ENCODE data around the gene C21orf91.

Gene C21orf91

GRCh38 chr21:17853393-17854275 is 34.5 kb upstream of the C21orf91 start:
- no peak overlapping the region for H3K4me3 Mint-ChIP-seq
- no peaks in the 10 kb centered on the region for H3K4me1 Mint-ChIP-seq
- H3K9me3 Mint-ChIP-seq, result no peaks in the 10 kb centered on the region
- H3K27ac Mint-ChIP-seq, result no peak overlapping the region
- no peaks in the 10 kb centered on the region for H3K27me3 Mint-ChIP-seq (ENCODE audit: low read depth)
- no peaks in the 10 kb centered on the region for H3K36me3 Mint-ChIP-seq (ENCODE audit: low read depth)
- no peak for TF ChIP-seq CTCF (IDR thresholded peaks at IDR 0.05; ENCODE audit: unreplicated experiment in 3 of 3)

- no peaks in the 10 kb centered on the region for H3K9me3 Mint-ChIP-seq
- H3K27me3 Mint-ChIP-seq (ENCODE audit: low read depth), result no peaks in the 10 kb centered on the region
- no peaks in the 10 kb centered on the region for H3K36me3 Mint-ChIP-seq (ENCODE audit: low read depth)
- H3K4me1 Mint-ChIP-seq, result peaks cover 6% of the 10 kb centered on the region
- no peak overlapping the region for H3K27ac Mint-ChIP-seq
- H3K4me3 Mint-ChIP-seq, result no peak overlapping the region
- TF ChIP-seq CTCF (IDR thresholded peaks at IDR 0.05; ENCODE audit: unreplicated experiment in 3 of 3), result no peak
Measured at GRCh38 chr21:17848228-17848627, 29.1 kb upstream of the C21orf91 start.

GRCh38 chr21:17841103-17841502 is 21.9 kb upstream of the C21orf91 start:
- no peak for TF ChIP-seq CTCF (IDR thresholded peaks at IDR 0.05; ENCODE audit: unreplicated experiment in 3 of 3)
- Mint-ChIP-seq H3K4me3 (no peak overlapping the region), H3K9me3 (no peaks in the 10 kb centered on the region), H3K4me1 (no peaks in the 10 kb centered on the region), H3K36me3 (ENCODE audit: low read depth) (no peaks in the 10 kb centered on the region), H3K27ac (no peak overlapping the region), H3K27me3 (ENCODE audit: low read depth) (no peaks in the 10 kb centered on the region)

- no peaks in the 10 kb centered on the region for H3K4me1 Mint-ChIP-seq
- no peaks in the 10 kb centered on the region for H3K36me3 Mint-ChIP-seq (ENCODE audit: low read depth)
- TF ChIP-seq CTCF (IDR thresholded peaks at IDR 0.05; ENCODE audit: unreplicated experiment in 3 of 3), result no peak
- no peaks in the 10 kb centered on the region for H3K9me3 Mint-ChIP-seq
- H3K27me3 Mint-ChIP-seq (ENCODE audit: low read depth), result no peaks in the 10 kb centered on the region
- no peak overlapping the region for H3K4me3 Mint-ChIP-seq
- no peak overlapping the region for H3K27ac Mint-ChIP-seq
Measured at GRCh38 chr21:17834639-17835354, 15.6 kb upstream of the C21orf91 start.

GRCh38 chr21:17829472-17829871 is 10.3 kb upstream of the C21orf91 start:
- no peak for TF ChIP-seq CTCF (IDR thresholded peaks at IDR 0.05; ENCODE audit: unreplicated experiment in 3 of 3)
- H3K9me3 Mint-ChIP-seq, result peaks cover 2% of the 10 kb centered on the region
- H3K4me1 Mint-ChIP-seq, result peaks cover 8% of the 10 kb centered on the region
- H3K27me3 Mint-ChIP-seq (ENCODE audit: low read depth), result no peaks in the 10 kb centered on the region
- H3K36me3 Mint-ChIP-seq (ENCODE audit: low read depth), result no peaks in the 10 kb centered on the region
- no peak overlapping the region for H3K4me3 Mint-ChIP-seq
- H3K27ac Mint-ChIP-seq, result no peak overlapping the region
